PC-3 (cell line): ENCODE measurements around the gene ATP1A4. TPM values are rescaled to one million over a fixed set of nuclear protein-coding genes. Genes with fewer than 3 reads are reported as not detected.

Source experiments
- ATAC-seq: fragments of 200-7000 bp; cut with Tn5 transposase; 2 replicates; pipeline ENCODE4 v1.9.1; 2020; ENCODE audit warnings: mild to moderate bottlenecking, moderate library complexity
- BruUV-seq: library from RNA; stranded (reverse); fragments of 400-500 nt; replicated peaks from 2 replicates; lab custom pipeline; 2021; lab: Mats Ljungman, UMichigan
- CTCF ChIA-PET: fragments of 300-600 bp; sonication (Branson Sonifier 250); formaldehyde crosslinking; loops from one replicate; lab custom pipeline; 2022; ENCODE audit warnings: antibody characterized with exemption; lab: Charles Lee
- POLR2A ChIA-PET: fragments of 300-600 bp; sonication (Branson Sonifier 250); formaldehyde crosslinking; loops from one replicate; lab custom pipeline; 2022; ENCODE audit warnings: antibody characterized with exemption; ENCODE audit not compliant: unreplicated experiment; lab: Charles Lee
- DNase-seq: peaks from one replicate; pipeline ENCODE4 v3.0.0-alpha.2; 2015
- H2AFZ ChIP-seq: fragments of 300-600 bp; sonication (generic); 2 replicates; pipeline ENCODE4 v1.6.0; 2016; ENCODE audit warnings: antibody characterized with exemption, low read length
- H3F3A ChIP-seq: fragments of 300-600 bp; sonication (generic); one replicate; pipeline ENCODE4 v1.6.0; 2017; ENCODE audit warnings: antibody characterized with exemption, low read length, control low read depth, mild to moderate bottlenecking; ENCODE audit not compliant: unreplicated experiment
- H3K27ac ChIP-seq: fragments of 300-600 bp; sonication (generic); 2 replicates; pipeline ENCODE4 v1.5.1; 2016; ENCODE audit warnings: mild to moderate bottlenecking, low read length
- H3K27me3 ChIP-seq: fragments of 300-600 bp; sonication (generic); 2 replicates; pipeline ENCODE4 v1.6.1; 2016; ENCODE audit warnings: low read length, mixed read lengths
- H3K36me3 ChIP-seq: fragments of 300-600 bp; sonication (generic); 2 replicates; pipeline ENCODE4 v1.6.1; 2016; ENCODE audit warnings: low read depth, mixed run types, low read length, mixed read lengths
- H3K4me1 ChIP-seq: fragments of 300-600 bp; sonication (generic); 2 replicates; pipeline ENCODE4 v1.5.1; 2016; ENCODE audit warnings: low read length; ENCODE audit not compliant: insufficient read depth
- H3K4me2 ChIP-seq: fragments of 300-600 bp; sonication (generic); 2 replicates; pipeline ENCODE4 v1.6.0; 2016; ENCODE audit warnings: low read length
- H3K4me3 ChIP-seq: fragments of 300-600 bp; sonication (generic); 2 replicates; pipeline ENCODE4 v1.5.1; 2016; ENCODE audit warnings: mild to moderate bottlenecking, low read length, mixed read lengths
- H3K79me2 ChIP-seq: fragments of 300-600 bp; sonication (generic); 2 replicates; pipeline ENCODE4 v1.6.1; 2017; ENCODE audit warnings: low read length, mixed read lengths
- H3K9ac ChIP-seq: fragments of 300-600 bp; sonication (generic); 2 replicates; pipeline ENCODE4 v1.6.0; 2016; ENCODE audit warnings: mild to moderate bottlenecking, low read length
- H3K9me2 ChIP-seq: fragments of 300-600 bp; sonication (generic); replicated peaks from 2 replicates; pipeline ENCODE4 v1.6.1; 2016; ENCODE audit warnings: mixed run types, low read length, mixed read lengths
- H3K9me3 ChIP-seq: fragments of 300-600 bp; sonication (generic); 2 replicates; pipeline ENCODE4 v1.6.1; 2016; ENCODE audit warnings: low read length, mixed read lengths
- H4K20me1 ChIP-seq: fragments of 300-600 bp; sonication (generic); 2 replicates; pipeline ENCODE4 v1.6.1; 2016; ENCODE audit warnings: low read length, mixed read lengths
- CTCF ChIP-seq: fragments of 300-600 bp; sonication (generic); conservative IDR thresholded peaks from 2 replicates; pipeline ENCODE4 v1.5.1; 2017; ENCODE audit warnings: antibody characterized with exemption, low read depth, mild to moderate bottlenecking, low read length
- EZH2 ChIP-seq: fragments of 300-600 bp; sonication (generic); IDR thresholded peaks from one replicate; pipeline ENCODE4 v1.6.1; 2017; ENCODE audit warnings: antibody characterized with exemption, mild to moderate bottlenecking, low read length; ENCODE audit not compliant: unreplicated experiment
- EZH2phosphoT487 ChIP-seq: fragments of 300-600 bp; sonication (generic); IDR thresholded peaks from 2 replicates; pipeline ENCODE4 v1.6.1; 2018; ENCODE audit warnings: mild to moderate bottlenecking, antibody characterized with exemption, low read length, borderline replicate concordance
- intact Hi-C: fragments of 100-400 bp; cut with micrococcal nuclease; formaldehyde crosslinking; loops from 2 replicates; pipeline ENCODE4 v1.9.0; 2023
- total RNA-seq: library from RNA; depleted of rRNA; stranded (reverse); fragments of >200 nt; gene quantifications from 2 replicates; pipeline ENCODE4 v1.2.3, GENCODE V29; 2014

ATP1A4 gene
- total RNA-seq, 1 experiment from 2014 or later, result 0.04 TPM

- H3K9ac ChIP-seq, result no peak overlapping the region
- no peak for TF ChIP-seq EZH2
- TF ChIP-seq EZH2phosphoT487, result no peak
- TF ChIP-seq CTCF, result no peak
- intact Hi-C loops, result no loop called here
- H3K79me2 ChIP-seq, result no peaks in the 10 kb centered on the region
- no peaks in the 10 kb centered on the region for H3K4me1 ChIP-seq
- no peaks in the 10 kb centered on the region for H3F3A ChIP-seq
- no peak overlapping the region for H3K27ac ChIP-seq
- CTCF ChIA-PET, result no interaction called here
- H3K36me3 ChIP-seq, result no peaks in the 10 kb centered on the region
- ATAC-seq (no peak), DNase-seq (no peak)
- no peaks in the 10 kb centered on the region for H3K9me2 ChIP-seq
- POLR2A ChIA-PET, result no interaction called here
- no peaks in the 10 kb centered on the region for H3K9me3 ChIP-seq
- no peaks in the 10 kb centered on the region for H4K20me1 ChIP-seq
- H3K4me3 ChIP-seq, result no peak overlapping the region
- H3K4me2 ChIP-seq, result no peak overlapping the region
- H3K27me3 ChIP-seq, result peaks cover 3% of the 10 kb centered on the region; the same call in 1 of the 2 replicates
- BruUV-seq, result no TSS peak
- no peak overlapping the region for H2AFZ ChIP-seq
Measured at GRCh38 chr1:160136121-160136925, 15.1 kb upstream of the ATP1A4 start.

- no peak overlapping the region for H3K27ac ChIP-seq
- ChIA-PET POLR2A (no interaction called here), CTCF (no interaction called here)
- no peaks in the 10 kb centered on the region for H4K20me1 ChIP-seq
- no peaks in the 10 kb centered on the region for H3F3A ChIP-seq
- intact Hi-C loops, result no loop called here
- BruUV-seq, result no TSS peak
- no peak for TF ChIP-seq EZH2
- no peaks in the 10 kb centered on the region for H3K79me2 ChIP-seq
- peaks cover 8% of the 10 kb centered on the region; the same call in 1 of the 2 replicates for H3K27me3 ChIP-seq
- H3K4me1 ChIP-seq, result no peaks in the 10 kb centered on the region
- ATAC-seq (no peak), DNase-seq (no peak)
- no peak overlapping the region for H3K4me3 ChIP-seq
- H3K9ac ChIP-seq, result no peak overlapping the region
- no peak overlapping the region for H3K4me2 ChIP-seq
- no peak overlapping the region for H2AFZ ChIP-seq
- no peaks in the 10 kb centered on the region for H3K9me2 ChIP-seq
- H3K36me3 ChIP-seq, result no peaks in the 10 kb centered on the region
- no peaks in the 10 kb centered on the region for H3K9me3 ChIP-seq
Measured at GRCh38 chr1:160136926-160137200, 14.5 kb upstream of the ATP1A4 start.

- Histone ChIP-seq H4K20me1 (no peaks in the 10 kb centered on the region), H3K9me2 (no peaks in the 10 kb centered on the region), H3K9me3 (no peaks in the 10 kb centered on the region), H3K4me3 (no peak overlapping the region), H3K9ac (no peak overlapping the region), H3K79me2 (no peaks in the 10 kb centered on the region), H3K4me2 (no peak overlapping the region), H3K4me1 (no peaks in the 10 kb centered on the region), H3K27ac (no peak overlapping the region), H2AFZ (no peak overlapping the region), H3F3A (no peaks in the 10 kb centered on the region), H3K36me3 (no peaks in the 10 kb centered on the region), H3K27me3 (peaks cover 13% of the 10 kb centered on the region; the same call in 1 of the 2 replicates)
- POLR2A ChIA-PET, result no interaction called here
- TF ChIP-seq CTCF (no peak), EZH2 (no peak), EZH2phosphoT487 (no peak)
- BruUV-seq, result no TSS peak
- DNase-seq (no peak), ATAC-seq (no peak)
- CTCF ChIA-PET, result no interaction called here
- intact Hi-C loops, result no loop called here
Measured at GRCh38 chr1:160137216-160137862, 14.1 kb upstream of the ATP1A4 start.
